Measurements from ENCODE around the gene WNT10A.

Gene WNT10A

DNA sequence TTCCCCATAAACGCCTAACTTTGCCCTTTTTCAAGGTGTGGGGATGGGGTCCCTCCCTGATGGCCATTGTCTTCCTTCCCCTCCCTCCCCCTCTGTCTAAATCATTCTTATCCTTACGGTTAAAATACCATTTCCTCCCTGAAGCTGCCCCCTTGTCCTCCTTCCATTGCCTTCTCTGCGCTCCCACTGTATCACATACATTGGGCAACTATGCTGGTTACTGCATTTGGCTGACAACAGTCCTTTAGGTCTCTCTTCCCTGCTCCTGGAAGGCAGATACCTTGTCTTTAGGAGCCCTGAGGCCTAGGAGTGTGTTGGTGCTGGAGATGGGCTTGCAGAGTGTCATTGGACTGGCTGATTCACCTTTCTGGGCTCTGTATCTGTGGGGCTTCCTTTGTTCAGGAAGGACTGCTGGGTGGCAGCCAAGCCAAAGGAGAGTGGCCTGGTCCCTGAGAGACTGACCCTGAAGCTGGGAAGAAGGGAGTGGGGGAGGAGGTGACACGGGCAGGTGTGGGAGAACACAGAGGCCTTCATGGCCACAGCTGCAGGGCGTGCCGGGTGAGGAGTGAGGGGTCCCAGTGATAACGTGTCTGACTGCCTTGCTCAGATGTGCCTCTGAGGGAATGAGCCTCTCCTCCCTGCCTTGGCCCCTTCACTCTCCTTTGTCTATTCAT lies 18.9 kb upstream of the WNT10A start:
- no peak overlapping the region for H3K4me3 ChIP-seq (ENCODE audit: low read depth, low read length)
- TF ChIP-seq, protein P1, sequence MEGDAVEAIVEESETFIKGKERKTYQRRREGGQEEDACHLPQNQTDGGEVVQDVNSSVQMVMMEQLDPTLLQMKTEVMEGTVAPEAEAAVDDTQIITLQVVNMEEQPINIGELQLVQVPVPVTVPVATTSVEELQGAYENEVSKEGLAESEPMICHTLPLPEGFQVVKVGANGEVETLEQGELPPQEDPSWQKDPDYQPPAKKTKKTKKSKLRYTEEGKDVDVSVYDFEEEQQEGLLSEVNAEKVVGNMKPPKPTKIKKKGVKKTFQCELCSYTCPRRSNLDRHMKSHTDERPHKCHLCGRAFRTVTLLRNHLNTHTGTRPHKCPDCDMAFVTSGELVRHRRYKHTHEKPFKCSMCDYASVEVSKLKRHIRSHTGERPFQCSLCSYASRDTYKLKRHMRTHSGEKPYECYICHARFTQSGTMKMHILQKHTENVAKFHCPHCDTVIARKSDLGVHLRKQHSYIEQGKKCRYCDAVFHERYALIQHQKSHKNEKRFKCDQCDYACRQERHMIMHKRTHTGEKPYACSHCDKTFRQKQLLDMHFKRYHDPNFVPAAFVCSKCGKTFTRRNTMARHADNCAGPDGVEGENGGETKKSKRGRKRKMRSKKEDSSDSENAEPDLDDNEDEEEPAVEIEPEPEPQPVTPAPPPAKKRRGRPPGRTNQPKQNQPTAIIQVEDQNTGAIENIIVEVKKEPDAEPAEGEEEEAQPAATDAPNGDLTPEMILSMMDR (IDR thresholded peaks at IDR 0.05; ENCODE audit: borderline replicate concordance, insufficient read depth, low read depth, low read length): no peak

DNA sequence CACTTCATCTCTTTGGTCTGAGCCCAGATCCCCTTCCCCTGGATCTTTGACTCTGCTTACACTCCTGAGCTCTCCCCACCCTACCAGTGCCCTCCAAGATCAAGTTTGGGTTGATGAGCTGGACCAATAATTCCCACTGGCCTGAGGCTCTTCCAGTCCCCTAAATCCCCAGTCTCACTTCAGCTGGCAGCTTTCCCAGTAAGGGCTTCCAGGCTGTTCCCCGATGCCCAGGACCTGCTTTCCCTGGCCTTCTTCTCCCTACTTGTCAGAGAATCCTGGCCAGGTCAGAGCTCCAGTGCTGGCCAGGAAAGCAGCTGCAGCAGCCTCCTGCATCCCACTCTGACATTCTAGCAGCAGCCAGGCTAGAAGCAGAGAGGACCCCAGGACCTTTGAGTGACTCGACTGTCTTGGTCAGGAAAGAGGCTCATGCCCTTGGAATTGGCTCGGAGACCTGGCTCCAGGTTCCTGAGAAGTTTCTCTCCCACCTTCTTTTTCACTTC lies 17.6 kb upstream of the WNT10A start:
- H3K4me3 ChIP-seq (ENCODE audit: low read depth, low read length): no peak overlapping the region
- TF ChIP-seq, protein P1 (IDR thresholded peaks at IDR 0.05; ENCODE audit: borderline replicate concordance, insufficient read depth, low read depth, low read length): no peak

DNA sequence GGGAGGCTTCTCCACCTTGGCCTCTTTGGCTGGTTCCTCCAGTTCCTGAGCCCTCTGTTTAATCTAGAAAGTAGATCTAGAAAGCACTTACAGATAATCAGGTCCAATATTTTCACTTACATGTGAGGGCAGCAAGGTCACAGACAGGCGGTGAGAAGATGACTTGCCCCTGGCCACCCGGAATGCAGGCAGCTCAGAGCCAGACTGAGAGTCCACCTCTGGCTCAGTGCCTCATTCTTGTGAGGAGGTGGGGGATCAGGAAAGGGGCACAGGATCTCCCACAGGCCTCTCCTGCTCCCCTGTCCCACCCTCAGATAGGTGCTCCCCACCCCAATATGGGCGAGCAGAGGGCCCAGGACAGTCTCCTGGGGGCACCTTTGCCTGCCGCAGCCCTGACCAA lies 15.3 kb upstream of the WNT10A start:
- no peak overlapping the region for H3K4me3 ChIP-seq (ENCODE audit: low read depth, low read length)
- TF ChIP-seq, protein P1 (IDR thresholded peaks at IDR 0.05; ENCODE audit: borderline replicate concordance, insufficient read depth, low read depth, low read length): no peak

DNA sequence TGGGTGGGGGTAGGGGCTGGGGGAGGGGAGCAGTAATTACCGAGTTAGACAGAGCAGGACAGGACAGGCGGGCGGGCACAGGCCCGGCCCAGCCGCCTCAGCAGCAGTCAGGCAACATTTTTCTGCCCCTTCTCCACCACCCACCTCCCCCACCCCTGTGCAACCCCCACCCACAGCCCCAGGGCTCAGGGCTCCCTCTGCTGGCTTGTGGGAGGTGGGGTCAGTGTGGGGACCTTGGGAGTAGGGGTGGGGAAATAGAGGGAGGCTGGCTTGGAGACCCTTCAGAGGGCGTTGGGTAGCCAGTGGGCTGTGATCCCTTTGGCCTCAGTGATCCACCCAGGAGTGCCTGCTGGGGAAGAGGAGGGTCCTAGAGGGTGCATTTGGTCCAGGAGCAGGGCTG lies 14.7 kb upstream of the WNT10A start:
- H3K4me3 ChIP-seq (ENCODE audit: low read depth, low read length): no peak overlapping the region

DNA sequence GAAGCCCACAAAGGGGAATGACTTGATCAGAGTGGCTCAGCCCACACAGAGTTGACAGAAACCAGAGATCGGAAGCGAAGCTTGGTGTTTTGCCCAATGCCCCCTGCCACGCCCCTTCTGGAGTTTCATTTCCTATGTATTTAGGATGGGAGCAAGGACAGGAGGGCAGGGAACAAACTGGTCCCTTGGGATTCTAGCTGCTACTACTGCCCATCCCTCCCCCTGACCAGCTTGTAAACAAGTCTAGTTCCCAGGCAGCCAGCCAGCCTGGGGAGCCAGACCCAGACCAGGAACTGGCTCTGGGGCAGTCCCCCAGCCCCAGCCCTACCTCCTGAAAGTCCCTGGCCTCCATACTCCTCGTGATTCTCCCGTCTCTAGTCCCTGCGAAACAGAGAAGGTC lies 12.8 kb upstream of the WNT10A start:
- TF ChIP-seq, protein P1 (IDR thresholded peaks at IDR 0.05; ENCODE audit: borderline replicate concordance, insufficient read depth, low read depth, low read length): no peak
- H3K4me3 ChIP-seq (ENCODE audit: low read depth, low read length): no peak overlapping the region

More for the DNA sequence above, 14.7 kb upstream of the WNT10A start:
- TF ChIP-seq, protein P1 (IDR thresholded peaks at IDR 0.05; ENCODE audit: borderline replicate concordance, insufficient read depth, low read depth, low read length): no peak

DNA sequence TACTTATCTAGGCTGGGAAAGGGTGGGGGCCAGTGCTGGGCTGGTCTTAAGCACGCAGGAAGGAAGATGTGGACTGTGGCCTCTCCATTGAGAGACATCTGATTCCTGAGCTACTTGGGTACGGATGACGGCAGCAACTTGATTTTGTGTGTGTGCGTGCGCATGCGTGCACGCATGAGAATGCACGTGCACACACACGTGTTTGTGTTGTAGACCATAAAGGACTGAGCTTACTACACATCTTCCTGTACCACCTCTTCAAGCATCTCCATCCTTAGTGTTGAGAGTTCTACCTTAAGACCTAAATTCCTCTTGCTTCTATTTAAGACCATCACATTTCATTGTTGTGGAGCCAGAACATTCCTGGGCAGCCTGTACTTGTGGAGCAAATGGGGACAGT lies 11.6 kb upstream of the WNT10A start:
- TF ChIP-seq, protein P1 (IDR thresholded peaks at IDR 0.05; ENCODE audit: borderline replicate concordance, insufficient read depth, low read depth, low read length): no peak
- no peak overlapping the region for H3K4me3 ChIP-seq (ENCODE audit: low read depth, low read length)

DNA sequence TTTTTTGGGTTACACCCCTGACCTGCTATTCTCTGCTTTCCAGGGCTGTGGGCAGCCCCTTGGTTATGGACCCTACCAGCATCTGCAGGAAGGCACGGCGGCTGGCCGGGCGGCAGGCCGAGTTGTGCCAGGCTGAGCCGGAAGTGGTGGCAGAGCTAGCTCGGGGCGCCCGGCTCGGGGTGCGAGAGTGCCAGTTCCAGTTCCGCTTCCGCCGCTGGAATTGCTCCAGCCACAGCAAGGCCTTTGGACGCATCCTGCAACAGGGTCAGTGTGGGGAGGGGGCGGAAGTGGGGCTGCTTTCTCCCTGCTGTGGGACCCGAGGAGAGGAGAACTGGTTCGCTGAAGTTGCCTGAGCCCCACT lies 9.7 kb upstream of the WNT10A start:
- no peak overlapping the region for H3K4me3 ChIP-seq (ENCODE audit: low read depth, low read length)
- TF ChIP-seq, protein P1 (IDR thresholded peaks at IDR 0.05; ENCODE audit: borderline replicate concordance, insufficient read depth, low read depth, low read length): no peak
